ENCODE measurements around the gene GPC3. TPM values are rescaled to one million over a fixed set of nuclear protein-coding genes. Genes with fewer than 3 reads are reported as not detected.
A peak's percentile ranks its signal among the peaks of the same experiment; 100 is the strongest.

GPC3 gene
- total RNA-seq (2021; ENCODE audit: unreplicated experiment): 0.98 TPM
- 0.44 and 0.49 TPM in 2 replicates for polyA plus RNA-seq (2012)
- Bru-seq, nascent RNA: percentile 9 among the genes with signal in this experiment
- BruChase-seq, experiment 1, labeled RNA remaining after a 6-hour chase: percentile 2 among the genes with signal in this experiment
- BruChase-seq, experiment 2, labeled RNA remaining after a 2-hour chase: percentile 7 among the genes with signal in this experiment
- long read RNA-seq: 0 reads

DNA sequence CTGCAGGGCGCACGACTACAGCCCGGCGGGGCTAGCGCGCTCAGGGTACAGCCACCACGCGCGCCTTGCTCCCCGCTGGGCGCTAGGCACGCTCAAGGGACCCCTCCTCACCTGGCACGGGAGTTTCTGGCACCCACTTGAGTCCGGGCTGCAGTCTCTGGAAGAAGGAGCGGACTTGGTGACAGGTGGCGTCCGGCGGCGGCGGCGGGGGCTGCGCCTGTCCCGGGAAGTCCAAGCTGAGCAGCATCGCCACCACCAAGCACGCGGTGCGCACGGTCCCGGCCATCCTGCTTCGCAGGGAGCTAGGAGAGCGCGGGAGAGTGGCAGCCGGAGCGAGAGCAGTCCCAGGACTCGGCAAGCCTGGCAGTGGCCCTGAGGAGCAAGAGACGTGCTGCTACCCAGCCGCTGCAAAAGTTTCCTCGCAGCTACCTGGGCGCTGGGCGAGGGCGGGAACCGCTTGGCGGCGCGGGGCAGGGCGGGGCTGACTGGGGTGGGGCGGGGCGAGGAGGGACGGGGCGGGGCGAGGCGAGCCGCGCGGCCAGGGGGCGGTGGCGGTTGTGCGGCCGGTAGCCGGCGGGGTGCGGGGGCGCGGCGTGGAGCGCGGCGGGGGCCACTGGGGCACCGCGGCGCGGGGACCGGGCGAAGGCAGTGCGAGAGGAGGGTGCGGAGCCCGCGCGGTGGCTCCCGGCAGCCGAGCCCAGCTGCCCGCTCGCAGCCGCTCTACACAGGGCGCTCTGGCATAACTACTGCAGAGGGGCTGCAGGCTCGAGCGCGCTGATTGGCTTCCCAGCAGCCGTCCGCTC lies at the start of gene GPC3:
GPC3 (minus strand) TSS at position 431 of the 803 bp plus-strand sequence.
- POLR2A ChIA-PET: interaction anchor here (0.6 kb wide), 1 partner anchor 135 kb away, joined by 3 read pairs; no protein-coding TSS in a partner anchor
- Histone ChIP-seq H3K9me3 (ENCODE audit: control insufficient read depth in 1 of 2, insufficient read depth in 1 of 2, low read depth in 1 of 2, low read length in 2 of 2) (no peaks in the 10 kb centered on the region), H3K9me2 (ENCODE audit: insufficient read depth) (no peaks in the 10 kb centered on the region), H4K20me1 (ENCODE audit: insufficient read depth) (no peaks in the 10 kb centered on the region), H3K36me3 (ENCODE audit: control insufficient read depth in 1 of 2, insufficient read depth in 2 of 2, low read length in 2 of 2) (no peaks in the 10 kb centered on the region), H3K27me3 (ENCODE audit: insufficient read depth, low read length) (no peaks in the 10 kb centered on the region), H3K4me2 (ENCODE audit: low read length) (peak within 1 kb of the TSS; percentile 53), H3K27ac (ENCODE audit: low read depth, low read length) (no peak within 1 kb of the TSS), H2AFZ (ENCODE audit: low read depth, low read length, poor library complexity, severe bottlenecking) (peak within 1 kb of the TSS; percentile 68), H3K4me1 (ENCODE audit: control insufficient read depth in 1 of 2, insufficient read depth in 2 of 2, low read length in 2 of 2) (no peaks in the 10 kb centered on the region; a peak in 1 of 4 replicates), H3K9ac (ENCODE audit: low read length) (no peak within 1 kb of the TSS), H3K4me3 (replicated peaks in 1 of 2; ENCODE audit: low read depth in 1 of 2, low read length in 2 of 2) (peak within 1 kb of the TSS; percentile 16 to 39), H3K79me2 (ENCODE audit: insufficient read depth, low read length) (no peaks in the 10 kb centered on the region)
- DNase-seq (ENCODE audit: low read depth, low spot score): no peak
- intact Hi-C loops (cut with micrococcal nuclease): no loop called here
- CTCF ChIA-PET: no interaction called here
- BruUV-seq (replicated peaks): no TSS peak
- TF ChIP-seq MAX (IDR thresholded peaks at IDR 0.05): peak; percentile 76
- TF ChIP-seq REST (IDR thresholded peaks at IDR 0.05; ENCODE audit: low read depth): no peak
- no peak for TF ChIP-seq SRF (IDR thresholded peaks at IDR 0.05; ENCODE audit: low read depth)
- TF ChIP-seq, protein P1, sequence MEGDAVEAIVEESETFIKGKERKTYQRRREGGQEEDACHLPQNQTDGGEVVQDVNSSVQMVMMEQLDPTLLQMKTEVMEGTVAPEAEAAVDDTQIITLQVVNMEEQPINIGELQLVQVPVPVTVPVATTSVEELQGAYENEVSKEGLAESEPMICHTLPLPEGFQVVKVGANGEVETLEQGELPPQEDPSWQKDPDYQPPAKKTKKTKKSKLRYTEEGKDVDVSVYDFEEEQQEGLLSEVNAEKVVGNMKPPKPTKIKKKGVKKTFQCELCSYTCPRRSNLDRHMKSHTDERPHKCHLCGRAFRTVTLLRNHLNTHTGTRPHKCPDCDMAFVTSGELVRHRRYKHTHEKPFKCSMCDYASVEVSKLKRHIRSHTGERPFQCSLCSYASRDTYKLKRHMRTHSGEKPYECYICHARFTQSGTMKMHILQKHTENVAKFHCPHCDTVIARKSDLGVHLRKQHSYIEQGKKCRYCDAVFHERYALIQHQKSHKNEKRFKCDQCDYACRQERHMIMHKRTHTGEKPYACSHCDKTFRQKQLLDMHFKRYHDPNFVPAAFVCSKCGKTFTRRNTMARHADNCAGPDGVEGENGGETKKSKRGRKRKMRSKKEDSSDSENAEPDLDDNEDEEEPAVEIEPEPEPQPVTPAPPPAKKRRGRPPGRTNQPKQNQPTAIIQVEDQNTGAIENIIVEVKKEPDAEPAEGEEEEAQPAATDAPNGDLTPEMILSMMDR (IDR thresholded peaks at IDR 0.05 in 2 of 3, conservative IDR thresholded peaks at IDR 0.05 in 1 of 3; ENCODE audit: borderline replicate concordance in 1 of 3, insufficient read depth in 1 of 3, low read depth in 2 of 3, low read length in 2 of 3): no peak
- TF ChIP-seq ZFX (IDR thresholded peaks at IDR 0.05): no peak
- RAD21 ChIA-PET (ENCODE audit: low non-redundant PET in 1 of 2, low total read pairs in 2 of 2, uncharacterized antibody in 2 of 2, unreplicated experiment in 2 of 2): no interaction called here
- peak; percentile 99 for ATAC-seq
